Muscle layer of duodenum (tissue), 2 donors: ENCODE data around the gene CORO1C.
"Not testable (repeated sequence)": the region's sequence is repeated elsewhere in the genome, so short reads cannot be mapped to it uniquely, and the experiment has no call there.

Experiments used
- H3K27ac ChIP-seq: one replicate; pipeline ENCODE4 v1.7.0; 2013; ENCODE audit warnings: mild to moderate bottlenecking, low read length
- H3K27me3 ChIP-seq: one replicate; pipeline ENCODE4 v1.7.0; 2013; ENCODE audit warnings: low read depth, mild to moderate bottlenecking, control low read depth, low read length
- H3K36me3 ChIP-seq, 2 donors: one replicate each; pipeline ENCODE4 v1.7.0; 2013; ENCODE audit warnings: low read length in 2 of 2, control low read depth in 1 of 2, mild to moderate bottlenecking in 1 of 2; ENCODE audit not compliant: insufficient read depth in 2 of 2, control insufficient read depth in 1 of 2
- H3K4me1 ChIP-seq, 2 donors: one replicate each; pipeline ENCODE4 v1.7.0; 2013; ENCODE audit warnings: low read length in 2 of 2, mild to moderate bottlenecking in 2 of 2, control low read depth in 1 of 2, moderate library complexity in 1 of 2; ENCODE audit not compliant: insufficient read depth in 2 of 2, control insufficient read depth in 1 of 2
- H3K4me3 ChIP-seq, 2 donors: one replicate each; pipeline ENCODE4 v1.7.0; 2013; ENCODE audit warnings: low read length in 2 of 2, low read depth in 1 of 2, mild to moderate bottlenecking in 1 of 2
- H3K9me3 ChIP-seq, 2 donors: one replicate each; pipeline ENCODE4 v1.7.0; 2013; ENCODE audit warnings: low read length in 2 of 2, control low read depth in 1 of 2, mild to moderate bottlenecking in 1 of 2; ENCODE audit not compliant: control insufficient read depth in 1 of 2
- donor health status: healthy.

The CORO1C gene

GRCh38 chr12:108666401-108666881 is 64.9 kb downstream of the CORO1C start:
- H3K9me3 ChIP-seq: no peaks in the 10 kb centered on the region
- peaks cover 5 to 9% of the 10 kb centered on the region in 2 donors for H3K36me3 ChIP-seq
- H3K4me1 ChIP-seq: peaks cover 21 to 57% of the 10 kb centered on the region in 2 donors
- peak overlapping the region; percentile 68 for H3K27ac ChIP-seq
- H3K27me3 ChIP-seq: no peaks in the 10 kb centered on the region
- no peak overlapping the region for H3K4me3 ChIP-seq

- peaks cover 21 to 57% of the 10 kb centered on the region in 2 donors for H3K4me1 ChIP-seq
- no peaks in the 10 kb centered on the region for H3K9me3 ChIP-seq
- H3K4me3 ChIP-seq: no peak overlapping the region
- peaks cover 5 to 10% of the 10 kb centered on the region in 2 donors for H3K36me3 ChIP-seq
- H3K27ac ChIP-seq: peak overlapping the region; percentile 68
- no peaks in the 10 kb centered on the region for H3K27me3 ChIP-seq
Measured at GRCh38 chr12:108665608-108666202, 65.6 kb downstream of the CORO1C start.

GRCh38 chr12:108664338-108665258 is 66.7 kb downstream of the CORO1C start:
- Histone ChIP-seq H3K27ac (peak overlapping the region; percentile 68), H3K4me1 (peaks cover 21 to 57% of the 10 kb centered on the region in 2 donors), H3K4me3 (peak overlapping the region in 1 of 2 donors; percentile 24)

GRCh38 chr12:108663324-108664015 is 67.8 kb downstream of the CORO1C start:
- Histone ChIP-seq H3K4me3 (no peak overlapping the region), H3K27me3 (no peaks in the 10 kb centered on the region), H3K4me1 (peaks cover 19 to 46% of the 10 kb centered on the region in 2 donors), H3K36me3 (peaks cover 13 to 14% of the 10 kb centered on the region in 2 donors), H3K9me3 (no peaks in the 10 kb centered on the region), H3K27ac (peak overlapping the region; percentile 68)

More at GRCh38 chr12:108664338-108665258, 66.7 kb downstream of the CORO1C start:
- H3K9me3 ChIP-seq: no peaks in the 10 kb centered on the region
- peaks cover 7 to 12% of the 10 kb centered on the region in 2 donors for H3K36me3 ChIP-seq
- H3K27me3 ChIP-seq: no peaks in the 10 kb centered on the region

- H3K9me3 ChIP-seq, H3K27me3 ChIP-seq, H3K4me1 ChIP-seq, H3K27ac ChIP-seq, H3K4me3 ChIP-seq: not testable (repeated sequence)
- H3K36me3 ChIP-seq: peaks cover 27 to 31% of the 10 kb centered on the region in 2 donors
Measured at GRCh38 chr12:108658115-108658514, 73.2 kb downstream of the CORO1C start.

- Histone ChIP-seq H3K4me3 (no peak overlapping the region), H3K27ac (no peak overlapping the region), H3K9me3 (no peaks in the 10 kb centered on the region), H3K27me3 (no peaks in the 10 kb centered on the region), H3K4me1 (peaks cover 0 to 4% of the 10 kb centered on the region in 2 donors), H3K36me3 (peaks cover 33 to 38% of the 10 kb centered on the region in 2 donors)
Measured at GRCh38 chr12:108657130-108657745, 74.1 kb downstream of the CORO1C start.

GRCh38 chr12:108656247-108656646 is 75.1 kb downstream of the CORO1C start:
- not testable (repeated sequence) for H3K27me3 ChIP-seq, H3K27ac ChIP-seq
- H3K36me3 ChIP-seq: peaks cover 34 to 40% of the 10 kb centered on the region in 2 donors

GRCh38 chr12:108655812-108656175 is 75.5 kb downstream of the CORO1C start:
- H3K4me1 ChIP-seq, H3K27ac ChIP-seq, H3K4me3 ChIP-seq, H3K27me3 ChIP-seq, H3K9me3 ChIP-seq: not testable (repeated sequence)
- peaks cover 36 to 42% of the 10 kb centered on the region in 2 donors for H3K36me3 ChIP-seq

More at GRCh38 chr12:108656247-108656646, 75.1 kb downstream of the CORO1C start:
- not testable (repeated sequence) for H3K4me1 ChIP-seq, H3K9me3 ChIP-seq, H3K4me3 ChIP-seq

- H3K27me3 ChIP-seq, H3K9me3 ChIP-seq, H3K4me3 ChIP-seq, H3K27ac ChIP-seq, H3K4me1 ChIP-seq: not testable (repeated sequence)
- H3K36me3 ChIP-seq: peaks cover 42 to 46% of the 10 kb centered on the region in 2 donors
Measured at GRCh38 chr12:108654622-108655021, 76.7 kb downstream of the CORO1C start.

GRCh38 chr12:108653922-108654321 is 77.4 kb downstream of the CORO1C start:
- H3K36me3 ChIP-seq: peaks cover 46 to 52% of the 10 kb centered on the region in 2 donors
- no peak overlapping the region for H3K27ac ChIP-seq
- no peaks in the 10 kb centered on the region for H3K27me3 ChIP-seq
- H3K9me3 ChIP-seq: no peaks in the 10 kb centered on the region
- H3K4me3 ChIP-seq: no peak overlapping the region
- H3K4me1 ChIP-seq: peaks cover 0 to 9% of the 10 kb centered on the region in 2 donors
